CD14-positive monocyte (primary cell): ENCODE results near the gene MAP3K13. TPM values are rescaled to one million over a fixed set of nuclear protein-coding genes. Genes with fewer than 3 reads are reported as not detected.

ENCODE experiments used
- DNase-seq, 3 donors: peaks; one replicate each; pipeline ENCODE4 v3.0.0-alpha.2; 2011 to 2022
- H2AFZ ChIP-seq: 2 replicates; pipeline ENCODE4 v1.6.0; 2012; ENCODE audit warnings: mild to moderate bottlenecking, low read depth, low read length, inconsistent platforms; ENCODE audit not compliant: insufficient read depth, poor library complexity, severe bottlenecking
- H3K27ac ChIP-seq, 2 donors: 1 replicate in 1 of 2; 2 replicates in 1 of 2; pipeline ENCODE4 v1.5.1; 2012 to 2013; ENCODE audit warnings: low read length in 2 of 2, control low read depth in 1 of 2, inconsistent platforms in 1 of 2, low read depth in 1 of 2, mild to moderate bottlenecking in 1 of 2
- H3K27me3 ChIP-seq, 2 donors: one replicate each; pipeline versions ENCODE4 v1.6.0 to v1.6.1; 2011 to 2013; ENCODE audit warnings: low read length in 2 of 2; ENCODE audit not compliant: control insufficient read depth in 2 of 2, insufficient read depth in 2 of 2
- H3K36me3 ChIP-seq, 2 donors: replicated peaks in 1 of 2; 1 replicate in 1 of 2; 2 replicates in 1 of 2; pipeline versions ENCODE4 v1.5.1 to v1.6.1; 2012 to 2013; ENCODE audit warnings: low read length in 2 of 2, control low read depth in 1 of 2, inconsistent platforms in 1 of 2, mild to moderate bottlenecking in 1 of 2; ENCODE audit not compliant: insufficient read depth in 2 of 2, control insufficient read depth in 1 of 2
- H3K4me1 ChIP-seq, 2 donors: 1 replicate in 1 of 2; 2 replicates in 1 of 2; pipeline versions ENCODE4 v1.5.1 to v1.6.1; 2012 to 2013; ENCODE audit warnings: low read length in 2 of 2, control low read depth in 1 of 2, inconsistent platforms in 1 of 2, mild to moderate bottlenecking in 1 of 2, moderate library complexity in 1 of 2; ENCODE audit not compliant: insufficient read depth in 2 of 2, control insufficient read depth in 1 of 2
- H3K4me2 ChIP-seq: replicated peaks from 2 replicates; pipeline ENCODE3; 2012; ENCODE audit warnings: low read length, moderate library complexity, mild to moderate bottlenecking; ENCODE audit not compliant: poor library complexity, severe bottlenecking; ENCODE audit errors: extremely low read depth
- H3K4me3 ChIP-seq, 3 experiments: fragments of 200-600 bp in 1 of 3; sonication (generic) in 1 of 3; replicated peaks in 1 of 3; 1 replicate in 2 of 3; 2 replicates in 1 of 3; pipeline ENCODE4 v1.5.1; 2011 to 2013; ENCODE audit warnings: low read length in 3 of 3, mild to moderate bottlenecking in 3 of 3, control low read depth in 2 of 3, low read depth in 2 of 3, inconsistent platforms in 1 of 3, moderate library complexity in 1 of 3
- H3K79me2 ChIP-seq: 2 replicates; pipeline ENCODE4 v1.6.0; 2012; ENCODE audit warnings: mild to moderate bottlenecking, control low read depth, inconsistent platforms, low read length, moderate library complexity; ENCODE audit not compliant: insufficient read depth
- H3K9ac ChIP-seq: 2 replicates; pipeline ENCODE4 v1.6.0; 2017; ENCODE audit warnings: low read length, mild to moderate bottlenecking; ENCODE audit not compliant: insufficient read depth, poor library complexity, severe bottlenecking
- H3K9me3 ChIP-seq, 2 donors: replicated peaks in 1 of 2; 1 replicate in 1 of 2; 2 replicates in 1 of 2; pipeline versions ENCODE4 v1.5.1 to v1.6.1; 2012 to 2013; ENCODE audit warnings: low read length in 2 of 2, control low read depth in 1 of 2; ENCODE audit not compliant: control insufficient read depth in 1 of 2, insufficient read depth in 1 of 2
- H4K20me1 ChIP-seq: 2 replicates; pipeline ENCODE4 v1.6.0; 2012; ENCODE audit warnings: mild to moderate bottlenecking, low read length, control low read depth, moderate library complexity; ENCODE audit not compliant: insufficient read depth
- H3K27ac Mint-ChIP-seq, 7 donors: one replicate each; pipeline ENCODE4 v1.8.0; 2020; ENCODE audit warnings: mild to moderate bottlenecking in 7 of 7, mixed read lengths in 7 of 7, moderate library complexity in 6 of 7, inconsistent platforms in 2 of 7
- H3K27me3 Mint-ChIP-seq, 3 donors: one replicate each; pipeline ENCODE4 v1.8.0; 2021 to 2022; ENCODE audit warnings: low read depth in 3 of 3, mild to moderate bottlenecking in 3 of 3, mixed read lengths in 3 of 3, moderate library complexity in 3 of 3, inconsistent platforms in 1 of 3
- H3K36me3 Mint-ChIP-seq, 2 donors: one replicate each; pipeline ENCODE4 v1.8.0; 2020; ENCODE audit warnings: mixed read lengths in 2 of 2, inconsistent platforms in 1 of 2, mild to moderate bottlenecking in 1 of 2
- H3K4me1 Mint-ChIP-seq: one replicate; pipeline ENCODE4 v1.8.0; 2020; ENCODE audit warnings: mild to moderate bottlenecking, mixed read lengths
- H3K4me3 Mint-ChIP-seq, 2 donors: one replicate each; pipeline ENCODE4 v1.8.0; 2020; ENCODE audit warnings: mild to moderate bottlenecking in 2 of 2, mixed read lengths in 2 of 2, moderate library complexity in 1 of 2
- H3K9me3 Mint-ChIP-seq, 7 donors: one replicate each; pipeline ENCODE4 v1.8.0; 2020 to 2022; ENCODE audit warnings: mixed read lengths in 7 of 7, mild to moderate bottlenecking in 6 of 7, moderate library complexity in 6 of 7, inconsistent platforms in 2 of 7
- CTCF ChIP-seq: fragments of 200-600 bp; IDR thresholded peaks from one replicate; pipeline ENCODE4 v1.8.0; 2022; ENCODE audit warnings: antibody characterized with exemption, mild to moderate bottlenecking
- WGBS: methylation state at CpG from one replicate; pipeline ENCODE4 v1.1.5; 2013; ENCODE audit warnings: missing lambda C conversion rate; ENCODE audit not compliant: insufficient coverage; 5-methylcytosine and 5-hydroxymethylcytosine counted together
- intact Hi-C, 2 donors: fragments of 100-400 bp; cut with micrococcal nuclease; formaldehyde crosslinking; loops; one replicate each; pipeline versions ENCODE4 v1.15.0 to v1.15.1; 2023
- polyA plus RNA-seq, 3 donors: library from polyadenylated mRNA; depleted of rRNA in 1 of 3; unstranded in 2 of 3; stranded (reverse) in 1 of 3; fragments of 300-500 nt in 2 of 3; fragments of >200 nt in 1 of 3; fragmentation: Illumina TruSeq in 2 of 3; gene quantifications; 1 replicate in 2 of 3; 2 replicates in 1 of 3; pipeline ENCODE4 v1.2.3, GENCODE V29; 2012 to 2021

Gene MAP3K13
- polyA plus RNA-seq, 3 donors, result 5.0 to 34.2 (median 30.9) TPM

DNA sequence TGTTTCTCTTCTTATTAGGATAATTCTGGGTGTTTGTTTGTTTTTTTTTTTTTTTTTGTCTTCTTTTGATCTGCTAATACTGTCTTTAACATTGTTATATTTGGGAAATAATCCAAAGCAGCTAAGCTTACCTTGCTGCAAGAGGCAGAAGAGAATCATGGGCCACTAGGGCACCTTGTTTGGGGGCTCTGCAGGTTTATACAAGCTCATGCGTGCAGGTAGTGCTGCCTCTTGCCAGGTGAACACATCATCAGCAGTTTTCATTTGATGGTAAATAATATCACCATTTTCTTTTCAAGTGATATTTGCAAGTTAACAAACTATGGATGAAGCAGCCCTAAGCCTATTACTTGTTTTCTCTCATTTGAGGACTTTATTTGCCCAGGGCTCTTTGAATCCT lies 37.9 kb downstream of the MAP3K13 start:
- H3K9me3 ChIP-seq, result no peaks in the 10 kb centered on the region
- no peak overlapping the region for H3K27ac Mint-ChIP-seq
- H3K4me3 ChIP-seq, result no peak overlapping the region
- H3K4me1 Mint-ChIP-seq, result no peaks in the 10 kb centered on the region
- no peaks in the 10 kb centered on the region for H3K79me2 ChIP-seq
- H3K9ac ChIP-seq, result no peak overlapping the region
- DNase-seq, result no peak
- no CpG with 5 or more reads among the region's 1 CpG for WGBS
- H3K4me2 ChIP-seq, result no peak overlapping the region
- no peak for TF ChIP-seq CTCF
- no peaks in the 10 kb centered on the region for H3K9me3 Mint-ChIP-seq
- H3K27me3 ChIP-seq, result no peaks in the 10 kb centered on the region
- no peak overlapping the region for H3K27ac ChIP-seq
- H3K27me3 Mint-ChIP-seq, result peaks cover 0 to 4% (median 1%) of the 10 kb centered on the region in 3 donors
- H2AFZ ChIP-seq, result no peak overlapping the region
- H3K36me3 ChIP-seq, result no peaks in the 10 kb centered on the region
- intact Hi-C loops, result no loop called here
- H3K36me3 Mint-ChIP-seq, result no peaks in the 10 kb centered on the region
- H4K20me1 ChIP-seq, result no peaks in the 10 kb centered on the region
- no peak overlapping the region for H3K4me3 Mint-ChIP-seq
- no peaks in the 10 kb centered on the region for H3K4me1 ChIP-seq

DNA sequence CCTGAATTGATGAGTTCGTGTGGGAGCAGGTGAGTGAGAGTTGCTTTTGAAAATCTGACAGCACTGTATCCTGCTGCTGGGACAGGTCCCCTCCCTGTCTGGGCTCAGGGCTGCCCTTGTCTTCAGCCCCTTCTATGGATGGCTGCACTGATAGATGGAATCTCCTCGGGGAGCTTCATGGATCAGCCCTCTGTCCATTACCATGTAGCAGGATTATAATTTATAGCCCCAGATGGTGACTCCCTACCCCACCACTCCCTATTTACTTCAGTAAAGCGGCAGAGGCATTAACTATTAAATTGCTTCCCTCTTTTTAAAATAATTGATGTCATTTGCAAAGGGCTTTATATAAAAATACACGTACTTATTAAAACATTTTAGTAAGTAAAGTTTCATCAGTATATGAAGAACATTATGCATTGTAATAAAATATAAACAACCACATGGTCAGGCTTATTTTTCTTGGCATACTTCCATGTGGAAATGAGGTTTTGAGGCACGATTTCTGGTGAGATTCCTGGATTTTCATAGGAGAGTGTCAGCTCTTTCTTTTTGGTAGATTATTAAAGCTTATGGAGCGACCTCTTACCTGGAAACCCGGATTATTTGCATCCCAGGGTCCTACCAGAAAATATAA lies 38.5 kb downstream of the MAP3K13 start:
- H3K36me3 Mint-ChIP-seq, result no peaks in the 10 kb centered on the region
- Histone ChIP-seq H3K4me2 (no peak overlapping the region), H2AFZ (no peak overlapping the region), H3K4me1 (no peaks in the 10 kb centered on the region), H3K27ac (no peak overlapping the region), H3K9ac (no peak overlapping the region), H3K36me3 (no peaks in the 10 kb centered on the region), H3K9me3 (no peaks in the 10 kb centered on the region), H3K27me3 (no peaks in the 10 kb centered on the region), H3K79me2 (no peaks in the 10 kb centered on the region), H4K20me1 (no peaks in the 10 kb centered on the region), H3K4me3 (no peak overlapping the region)
- no peak overlapping the region for H3K27ac Mint-ChIP-seq
- no peak for DNase-seq
- intact Hi-C loops, result no loop called here
- TF ChIP-seq CTCF, result no peak
- H3K9me3 Mint-ChIP-seq, result no peaks in the 10 kb centered on the region
- WGBS, result 86% methylated on average over 1 of the region's 7 CpGs
- H3K4me1 Mint-ChIP-seq, result no peaks in the 10 kb centered on the region
- no peak overlapping the region for H3K4me3 Mint-ChIP-seq
- H3K27me3 Mint-ChIP-seq, result peaks cover 0 to 5% (median 1%) of the 10 kb centered on the region in 3 donors
